ENCODE data around the gene MAN2C1.

DNA sequence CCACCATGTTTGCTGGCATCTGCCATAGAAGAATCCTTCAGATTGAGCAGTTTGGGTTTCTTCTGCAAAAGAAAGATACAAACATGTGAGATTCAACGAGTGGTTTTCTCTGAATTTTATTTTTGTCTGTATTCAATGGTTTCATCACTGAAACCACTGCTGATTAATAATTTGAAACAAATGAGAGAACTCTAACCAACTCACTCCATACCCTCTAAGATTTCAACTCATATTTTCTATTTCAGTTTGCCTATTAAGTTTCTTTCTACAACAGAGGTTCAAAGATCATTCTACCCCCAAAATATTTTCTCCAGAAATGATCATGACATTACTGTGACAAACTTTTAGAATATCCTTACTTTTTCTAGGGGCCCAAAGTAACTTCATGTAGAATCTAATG, 38.7 kb upstream of the MAN2C1 start:
- TF ChIP-seq, protein P1, sequence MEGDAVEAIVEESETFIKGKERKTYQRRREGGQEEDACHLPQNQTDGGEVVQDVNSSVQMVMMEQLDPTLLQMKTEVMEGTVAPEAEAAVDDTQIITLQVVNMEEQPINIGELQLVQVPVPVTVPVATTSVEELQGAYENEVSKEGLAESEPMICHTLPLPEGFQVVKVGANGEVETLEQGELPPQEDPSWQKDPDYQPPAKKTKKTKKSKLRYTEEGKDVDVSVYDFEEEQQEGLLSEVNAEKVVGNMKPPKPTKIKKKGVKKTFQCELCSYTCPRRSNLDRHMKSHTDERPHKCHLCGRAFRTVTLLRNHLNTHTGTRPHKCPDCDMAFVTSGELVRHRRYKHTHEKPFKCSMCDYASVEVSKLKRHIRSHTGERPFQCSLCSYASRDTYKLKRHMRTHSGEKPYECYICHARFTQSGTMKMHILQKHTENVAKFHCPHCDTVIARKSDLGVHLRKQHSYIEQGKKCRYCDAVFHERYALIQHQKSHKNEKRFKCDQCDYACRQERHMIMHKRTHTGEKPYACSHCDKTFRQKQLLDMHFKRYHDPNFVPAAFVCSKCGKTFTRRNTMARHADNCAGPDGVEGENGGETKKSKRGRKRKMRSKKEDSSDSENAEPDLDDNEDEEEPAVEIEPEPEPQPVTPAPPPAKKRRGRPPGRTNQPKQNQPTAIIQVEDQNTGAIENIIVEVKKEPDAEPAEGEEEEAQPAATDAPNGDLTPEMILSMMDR (IDR thresholded peaks at IDR 0.05) = no peak
- TF ChIP-seq EP300 (IDR thresholded peaks at IDR 0.05) (no peak), POLR2A (IDR thresholded peaks at IDR 0.05) (no peak)
